CD1c-positive myeloid dendritic cell (primary cell): Measurements from ENCODE around the gene CPM.
"Not testable (repeated sequence)": the region's sequence is repeated elsewhere in the genome, so short reads cannot be mapped to it uniquely, and the experiment has no call there.

Experiments
- DNase-seq: peaks from one replicate; pipeline ENCODE4 v3.0.0-alpha.2; 2016; ENCODE audit errors: extremely low spot score

The CPM gene

GRCh38 chr12:68851592-68852306, 81.2 kb downstream of the CPM start:
- no peak for DNase-seq

GRCh38 chr12:68850390-68850789, 82.6 kb downstream of the CPM start:
- DNase-seq = no peak

- no peak for DNase-seq
Observed at GRCh38 chr12:68846811-68847210, 86.2 kb downstream of the CPM start.

- DNase-seq = no peak
Observed at GRCh38 chr12:68844788-68845695, 87.9 kb downstream of the CPM start.

GRCh38 chr12:68844318-68844745, 88.6 kb downstream of the CPM start:
- no peak for DNase-seq

- no peak for DNase-seq
Observed at GRCh38 chr12:68842784-68843567, 90.0 kb downstream of the CPM start.

GRCh38 chr12:68842123-68842522, 90.8 kb downstream of the CPM start:
- no peak for DNase-seq

GRCh38 chr12:68841717-68842116, 91.3 kb downstream of the CPM start:
- DNase-seq = no peak

GRCh38 chr12:68841175-68841574, 91.8 kb downstream of the CPM start:
- not testable (repeated sequence) for DNase-seq

- DNase-seq = no peak
Observed at GRCh38 chr12:68839183-68840147, 93.5 kb downstream of the CPM start.

GRCh38 chr12:68838046-68838886, 94.7 kb downstream of the CPM start:
- DNase-seq = no peak

GRCh38 chr12:68837215-68837614, 95.8 kb downstream of the CPM start:
- DNase-seq = no peak

- DNase-seq = no peak
Observed at GRCh38 chr12:68835333-68835908, 97.5 kb downstream of the CPM start.

- no peak for DNase-seq
Observed at GRCh38 chr12:68833508-68833907, 99.5 kb downstream of the CPM start.

- no peak for DNase-seq
Observed at GRCh38 chr12:68832504-68832867, 100.5 kb downstream of the CPM start.

GRCh38 chr12:68831751-68832503, 101.0 kb downstream of the CPM start:
- no peak for DNase-seq

- no peak for DNase-seq
Observed at GRCh38 chr12:68831272-68831671, 101.7 kb downstream of the CPM start.

- no peak for DNase-seq
Observed at GRCh38 chr12:68828672-68829068, 104.3 kb downstream of the CPM start.
